Lower leg skin (tissue), 3 donors: ENCODE data around the gene DET1.

Experiments
- CTCF ChIP-seq, 3 donors: fragments of 450-650 bp; IDR thresholded peaks; one replicate each; pipeline ENCODE4 v1.5.1; 2016; ENCODE audit warnings: antibody characterized with exemption in 3 of 3, mild to moderate bottlenecking in 3 of 3, moderate library complexity in 2 of 3
- POLR2A ChIP-seq, 2 donors: fragments of 450-650 bp; IDR thresholded peaks; one replicate each; pipeline ENCODE4 v1.6.1; 2016 to 2017; ENCODE audit warnings: antibody characterized with exemption in 2 of 2, mild to moderate bottlenecking in 1 of 2, moderate library complexity in 1 of 2

DNA sequence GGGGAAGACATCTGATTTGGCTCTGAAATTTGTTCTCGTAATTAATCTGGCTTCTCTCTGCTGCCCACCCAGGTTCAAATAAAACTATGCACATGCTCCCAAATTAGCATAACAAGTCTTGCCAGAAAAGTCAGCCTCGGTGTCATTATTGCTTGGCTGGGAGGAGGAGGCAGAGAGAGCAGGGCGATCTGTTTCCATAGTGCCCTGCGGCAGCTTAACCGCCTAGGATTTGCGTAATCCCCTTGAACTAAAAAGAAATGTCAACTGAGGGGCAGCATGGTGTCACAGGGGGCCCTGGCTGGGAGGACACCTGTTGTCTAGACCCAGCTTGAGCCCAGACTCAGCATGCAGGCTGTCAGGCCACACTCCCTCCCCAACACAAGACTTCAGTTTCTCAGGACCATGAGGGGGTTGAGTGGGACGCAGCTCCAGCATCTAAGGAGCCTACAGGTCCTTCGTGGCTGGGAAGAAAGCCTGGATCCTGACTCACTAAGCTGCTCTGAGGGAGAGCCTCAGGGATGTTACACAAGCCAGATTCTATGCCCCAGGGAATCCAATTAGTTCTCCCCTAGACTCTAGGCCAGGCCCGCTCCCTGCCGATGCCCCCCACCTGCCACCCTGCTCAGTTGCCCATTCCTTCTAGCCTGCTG is 61.7 kb downstream of the DET1 start:
- TF ChIP-seq CTCF (IDR thresholded peaks at IDR 0.05), result no peak
- TF ChIP-seq POLR2A (IDR thresholded peaks at IDR 0.05), result no peak
